Activated CD8-positive, alpha-beta memory T cell treated with anti-CD3 and anti-CD28 coated beads for 4 hours (primary cell): ENCODE measurements around the gene ABCF3.
"Not testable (repeated sequence)": the region's sequence is repeated elsewhere in the genome, so short reads cannot be mapped to it uniquely, and the experiment has no call there.

ENCODE experiments used
- DNase-seq, 2 donors: peaks; one replicate each; pipeline ENCODE4 v3.0.0-alpha.2; 2020; ENCODE audit warnings: low read depth in 2 of 2

Gene ABCF3

GRCh38 chr3:184186184-184186901 lies at the start of gene ABCF3:
Gene ABCF3 (plus strand): TSS chr3:184186199. CDS start chr3:184186208, 9 bp downstream.
- no peak for DNase-seq

GRCh38 chr3:184140436-184140835 lies 45.6 kb upstream of the ABCF3 start:
- DNase-seq: no peak

- DNase-seq: no peak
These were observed 43.8 kb upstream of the ABCF3 start for GRCh38 chr3:184142199-184142598.

GRCh38 chr3:184143327-184143726 lies 42.7 kb upstream of the ABCF3 start:
- no peak for DNase-seq

GRCh38 chr3:184144505-184144904 lies 41.5 kb upstream of the ABCF3 start:
- no peak for DNase-seq

- no peak for DNase-seq
These were observed 40.9 kb upstream of the ABCF3 start for GRCh38 chr3:184145111-184145524.

GRCh38 chr3:184145751-184146270 lies 40.2 kb upstream of the ABCF3 start:
- DNase-seq: no peak

GRCh38 chr3:184148076-184148475 lies 37.9 kb upstream of the ABCF3 start:
- no peak for DNase-seq

GRCh38 chr3:184149123-184149522 lies 36.9 kb upstream of the ABCF3 start:
- DNase-seq: no peak

GRCh38 chr3:184149770-184150169 lies 36.2 kb upstream of the ABCF3 start:
- not testable (repeated sequence) for DNase-seq

- no peak for DNase-seq
These were observed 30.9 kb upstream of the ABCF3 start, which contains the start of gene DVL3 for GRCh38 chr3:184154885-184155643. Gene DVL3 (plus strand): TSS chr3:184155377. CDS start chr3:184155636, 259 bp downstream.

GRCh38 chr3:184155644-184156521 lies 30.1 kb upstream of the ABCF3 start:
- no peak for DNase-seq

- DNase-seq: no peak
These were observed 29.5 kb upstream of the ABCF3 start for GRCh38 chr3:184156522-184156955.

GRCh38 chr3:184157206-184157605 lies 28.8 kb upstream of the ABCF3 start:
- DNase-seq: no peak

- no peak for DNase-seq
These were observed 27.6 kb upstream of the ABCF3 start for GRCh38 chr3:184158404-184158803.

- DNase-seq: no peak
These were observed 25.5 kb upstream of the ABCF3 start for GRCh38 chr3:184160456-184160855.

GRCh38 chr3:184162571-184163070 lies 23.4 kb upstream of the ABCF3 start:
- DNase-seq: not testable (repeated sequence)

GRCh38 chr3:184164648-184165330 lies 21.2 kb upstream of the ABCF3 start:
- DNase-seq: no peak

- no peak for DNase-seq
These were observed 20.5 kb upstream of the ABCF3 start for GRCh38 chr3:184165543-184165942.

- no peak for DNase-seq
These were observed 19.3 kb upstream of the ABCF3 start for GRCh38 chr3:184166671-184167070.

GRCh38 chr3:184167786-184168185 lies 18.2 kb upstream of the ABCF3 start:
- DNase-seq: no peak
